ENCODE data around the gene NGEF.

- TF ChIP-seq NFYB (IDR thresholded peaks at IDR 0.05; ENCODE audit: insufficient read depth, low read depth, low read length) (no peak), FOXM1 (IDR thresholded peaks at IDR 0.05; ENCODE audit: low read depth, low read length) (no peak), TCF12 (IDR thresholded peaks at IDR 0.05; ENCODE audit: low read depth, low read length) (no peak), EZH2 (IDR thresholded peaks at IDR 0.05; ENCODE audit: borderline replicate concordance, control insufficient read depth, low read depth, low read length) (no peak), RAD21 (IDR thresholded peaks at IDR 0.05; ENCODE audit: insufficient read depth, low read depth, low read length) (no peak), CREB1 (IDR thresholded peaks at IDR 0.05; ENCODE audit: low read depth) (no peak), CEBPZ (IDR thresholded peaks at IDR 0.05; ENCODE audit: low read depth, low read length) (no peak), RFX5 (IDR thresholded peaks at IDR 0.05; ENCODE audit: low read depth, low read length) (no peak), CEBPB (IDR thresholded peaks at IDR 0.05; ENCODE audit: borderline replicate concordance in 1 of 2, low read depth in 2 of 2, low read length in 2 of 2) (no peak), TCF7 (IDR thresholded peaks at IDR 0.05; ENCODE audit: borderline replicate concordance) (no peak)
- TF ChIP-seq, protein P1, sequence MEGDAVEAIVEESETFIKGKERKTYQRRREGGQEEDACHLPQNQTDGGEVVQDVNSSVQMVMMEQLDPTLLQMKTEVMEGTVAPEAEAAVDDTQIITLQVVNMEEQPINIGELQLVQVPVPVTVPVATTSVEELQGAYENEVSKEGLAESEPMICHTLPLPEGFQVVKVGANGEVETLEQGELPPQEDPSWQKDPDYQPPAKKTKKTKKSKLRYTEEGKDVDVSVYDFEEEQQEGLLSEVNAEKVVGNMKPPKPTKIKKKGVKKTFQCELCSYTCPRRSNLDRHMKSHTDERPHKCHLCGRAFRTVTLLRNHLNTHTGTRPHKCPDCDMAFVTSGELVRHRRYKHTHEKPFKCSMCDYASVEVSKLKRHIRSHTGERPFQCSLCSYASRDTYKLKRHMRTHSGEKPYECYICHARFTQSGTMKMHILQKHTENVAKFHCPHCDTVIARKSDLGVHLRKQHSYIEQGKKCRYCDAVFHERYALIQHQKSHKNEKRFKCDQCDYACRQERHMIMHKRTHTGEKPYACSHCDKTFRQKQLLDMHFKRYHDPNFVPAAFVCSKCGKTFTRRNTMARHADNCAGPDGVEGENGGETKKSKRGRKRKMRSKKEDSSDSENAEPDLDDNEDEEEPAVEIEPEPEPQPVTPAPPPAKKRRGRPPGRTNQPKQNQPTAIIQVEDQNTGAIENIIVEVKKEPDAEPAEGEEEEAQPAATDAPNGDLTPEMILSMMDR (IDR thresholded peaks at IDR 0.05 in 2 of 3, conservative IDR thresholded peaks at IDR 0.05 in 1 of 3; ENCODE audit: control insufficient read depth in 2 of 3, extremely low read depth in 1 of 3, insufficient read depth in 1 of 3, low read depth in 3 of 3, low read length in 3 of 3): no peak
- TF ChIP-seq, protein P2, sequence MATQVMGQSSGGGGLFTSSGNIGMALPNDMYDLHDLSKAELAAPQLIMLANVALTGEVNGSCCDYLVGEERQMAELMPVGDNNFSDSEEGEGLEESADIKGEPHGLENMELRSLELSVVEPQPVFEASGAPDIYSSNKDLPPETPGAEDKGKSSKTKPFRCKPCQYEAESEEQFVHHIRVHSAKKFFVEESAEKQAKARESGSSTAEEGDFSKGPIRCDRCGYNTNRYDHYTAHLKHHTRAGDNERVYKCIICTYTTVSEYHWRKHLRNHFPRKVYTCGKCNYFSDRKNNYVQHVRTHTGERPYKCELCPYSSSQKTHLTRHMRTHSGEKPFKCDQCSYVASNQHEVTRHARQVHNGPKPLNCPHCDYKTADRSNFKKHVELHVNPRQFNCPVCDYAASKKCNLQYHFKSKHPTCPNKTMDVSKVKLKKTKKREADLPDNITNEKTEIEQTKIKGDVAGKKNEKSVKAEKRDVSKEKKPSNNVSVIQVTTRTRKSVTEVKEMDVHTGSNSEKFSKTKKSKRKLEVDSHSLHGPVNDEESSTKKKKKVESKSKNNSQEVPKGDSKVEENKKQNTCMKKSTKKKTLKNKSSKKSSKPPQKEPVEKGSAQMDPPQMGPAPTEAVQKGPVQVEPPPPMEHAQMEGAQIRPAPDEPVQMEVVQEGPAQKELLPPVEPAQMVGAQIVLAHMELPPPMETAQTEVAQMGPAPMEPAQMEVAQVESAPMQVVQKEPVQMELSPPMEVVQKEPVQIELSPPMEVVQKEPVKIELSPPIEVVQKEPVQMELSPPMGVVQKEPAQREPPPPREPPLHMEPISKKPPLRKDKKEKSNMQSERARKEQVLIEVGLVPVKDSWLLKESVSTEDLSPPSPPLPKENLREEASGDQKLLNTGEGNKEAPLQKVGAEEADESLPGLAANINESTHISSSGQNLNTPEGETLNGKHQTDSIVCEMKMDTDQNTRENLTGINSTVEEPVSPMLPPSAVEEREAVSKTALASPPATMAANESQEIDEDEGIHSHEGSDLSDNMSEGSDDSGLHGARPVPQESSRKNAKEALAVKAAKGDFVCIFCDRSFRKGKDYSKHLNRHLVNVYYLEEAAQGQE (IDR thresholded peaks at IDR 0.05; ENCODE audit: low read depth, low read length): no peak
- TF ChIP-seq, protein P3, sequence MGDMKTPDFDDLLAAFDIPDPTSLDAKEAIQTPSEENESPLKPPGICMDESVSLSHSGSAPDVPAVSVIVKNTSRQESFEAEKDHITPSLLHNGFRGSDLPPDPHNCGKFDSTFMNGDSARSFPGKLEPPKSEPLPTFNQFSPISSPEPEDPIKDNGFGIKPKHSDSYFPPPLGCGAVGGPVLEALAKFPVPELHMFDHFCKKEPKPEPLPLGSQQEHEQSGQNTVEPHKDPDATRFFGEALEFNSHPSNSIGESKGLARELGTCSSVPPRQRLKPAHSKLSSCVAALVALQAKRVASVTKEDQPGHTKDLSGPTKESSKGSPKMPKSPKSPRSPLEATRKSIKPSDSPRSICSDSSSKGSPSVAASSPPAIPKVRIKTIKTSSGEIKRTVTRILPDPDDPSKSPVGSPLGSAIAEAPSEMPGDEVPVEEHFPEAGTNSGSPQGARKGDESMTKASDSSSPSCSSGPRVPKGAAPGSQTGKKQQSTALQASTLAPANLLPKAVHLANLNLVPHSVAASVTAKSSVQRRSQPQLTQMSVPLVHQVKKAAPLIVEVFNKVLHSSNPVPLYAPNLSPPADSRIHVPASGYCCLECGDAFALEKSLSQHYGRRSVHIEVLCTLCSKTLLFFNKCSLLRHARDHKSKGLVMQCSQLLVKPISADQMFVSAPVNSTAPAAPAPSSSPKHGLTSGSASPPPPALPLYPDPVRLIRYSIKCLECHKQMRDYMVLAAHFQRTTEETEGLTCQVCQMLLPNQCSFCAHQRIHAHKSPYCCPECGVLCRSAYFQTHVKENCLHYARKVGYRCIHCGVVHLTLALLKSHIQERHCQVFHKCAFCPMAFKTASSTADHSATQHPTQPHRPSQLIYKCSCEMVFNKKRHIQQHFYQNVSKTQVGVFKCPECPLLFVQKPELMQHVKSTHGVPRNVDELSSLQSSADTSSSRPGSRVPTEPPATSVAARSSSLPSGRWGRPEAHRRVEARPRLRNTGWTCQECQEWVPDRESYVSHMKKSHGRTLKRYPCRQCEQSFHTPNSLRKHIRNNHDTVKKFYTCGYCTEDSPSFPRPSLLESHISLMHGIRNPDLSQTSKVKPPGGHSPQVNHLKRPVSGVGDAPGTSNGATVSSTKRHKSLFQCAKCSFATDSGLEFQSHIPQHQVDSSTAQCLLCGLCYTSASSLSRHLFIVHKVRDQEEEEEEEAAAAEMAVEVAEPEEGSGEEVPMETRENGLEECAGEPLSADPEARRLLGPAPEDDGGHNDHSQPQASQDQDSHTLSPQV (IDR thresholded peaks at IDR 0.05): no peak
- TF ChIP-seq, protein P4, sequence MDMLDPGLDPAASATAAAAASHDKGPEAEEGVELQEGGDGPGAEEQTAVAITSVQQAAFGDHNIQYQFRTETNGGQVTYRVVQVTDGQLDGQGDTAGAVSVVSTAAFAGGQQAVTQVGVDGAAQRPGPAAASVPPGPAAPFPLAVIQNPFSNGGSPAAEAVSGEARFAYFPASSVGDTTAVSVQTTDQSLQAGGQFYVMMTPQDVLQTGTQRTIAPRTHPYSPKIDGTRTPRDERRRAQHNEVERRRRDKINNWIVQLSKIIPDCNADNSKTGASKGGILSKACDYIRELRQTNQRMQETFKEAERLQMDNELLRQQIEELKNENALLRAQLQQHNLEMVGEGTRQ (IDR thresholded peaks at IDR 0.05; ENCODE audit: borderline replicate concordance, low read depth, low read length): no peak
Measured at GRCh38 chr2:232993231-232993821, 19.7 kb downstream of the NGEF start.
